Measurements from ENCODE around the gene INF2. TPM values are rescaled to one million over a fixed set of nuclear protein-coding genes. Genes with fewer than 3 reads are reported as not detected.

INF2 gene
- polyA plus RNA-seq, 3 donors = 20.3 to 105 (median 101) TPM

- H3K27ac ChIP-seq (ENCODE audit: low read depth, low read length) = no peak overlapping the region
- 22 to 64% (median 39%) methylated on average over 26 of the region's 26 CpGs for WGBS, 3 donors
These were observed 46.6 kb downstream of the INF2 start for GRCh38 chr14:104735830-104736642.

- 93 to 95% (median 95%) methylated on average over 18 of the region's 18 CpGs for WGBS, 3 donors
- no peak overlapping the region for H3K27ac ChIP-seq (ENCODE audit: low read depth, low read length)
These were observed 49.1 kb downstream of the INF2 start for GRCh38 chr14:104738375-104739019.

GRCh38 chr14:104739026-104739425 is 49.6 kb downstream of the INF2 start:
- no peak overlapping the region for H3K27ac ChIP-seq (ENCODE audit: low read depth, low read length)
- WGBS, 3 donors = 94 to 95% (median 95%) methylated on average over 17 of the region's 17 CpGs

GRCh38 chr14:104739546-104740516 is 50.4 kb downstream of the INF2 start:
- H3K27ac ChIP-seq (ENCODE audit: low read depth, low read length) = no peak overlapping the region
- 84 to 89% (median 88%) methylated on average over 28 to 29 of the region's 29 CpGs for WGBS, 3 donors

- no peak overlapping the region for H3K27ac ChIP-seq (ENCODE audit: low read depth, low read length)
- 89 to 93% (median 92%) methylated on average over 29 of the region's 29 CpGs for WGBS, 3 donors
These were observed 51.8 kb downstream of the INF2 start for GRCh38 chr14:104741108-104741802.

GRCh38 chr14:104741803-104742251 is 52.4 kb downstream of the INF2 start:
- WGBS, 3 donors = 89 to 94% (median 93%) methylated on average over 22 to 23 of the region's 23 CpGs
- H3K27ac ChIP-seq (ENCODE audit: low read depth, low read length) = no peak overlapping the region

GRCh38 chr14:104742586-104743455 is 53.4 kb downstream of the INF2 start:
- 89 to 96% (median 92%) methylated on average over 30 to 32 of the region's 32 CpGs for WGBS, 3 donors
- H3K27ac ChIP-seq (ENCODE audit: low read depth, low read length) = no peak overlapping the region

GRCh38 chr14:104743461-104744380 is 54.3 kb downstream of the INF2 start:
- no peak overlapping the region for H3K27ac ChIP-seq (ENCODE audit: low read depth, low read length)
- WGBS, 3 donors = 85 to 92% (median 92%) methylated on average over 28 of the region's 28 CpGs

- H3K27ac ChIP-seq (ENCODE audit: low read depth, low read length) = no peak overlapping the region
- 92 to 96% (median 93%) methylated on average over 10 of the region's 10 CpGs for WGBS, 3 donors
These were observed 55.1 kb downstream of the INF2 start for GRCh38 chr14:104744484-104744883.

GRCh38 chr14:104745431-104745830 is 56.0 kb downstream of the INF2 start:
- WGBS, 3 donors = 93 to 97% (median 95%) methylated on average over 9 of the region's 9 CpGs
- H3K27ac ChIP-seq (ENCODE audit: low read depth, low read length) = no peak overlapping the region

- H3K27ac ChIP-seq (ENCODE audit: low read depth, low read length) = no peak overlapping the region
- 80 to 93% (median 90%) methylated on average over 13 of the region's 13 CpGs for WGBS, 3 donors
These were observed 56.7 kb downstream of the INF2 start for GRCh38 chr14:104746071-104746545.

GRCh38 chr14:104746934-104747481 is 57.6 kb downstream of the INF2 start:
- H3K27ac ChIP-seq (ENCODE audit: low read depth, low read length) = no peak overlapping the region
- 44 to 72% (median 64%) methylated on average over 7 of the region's 7 CpGs for whole genome bisulfite sequencing, 3 donors

- 68 to 85% (median 70%) methylated on average over 9 of the region's 9 CpGs for WGBS, 3 donors
- H3K27ac ChIP-seq (ENCODE audit: low read depth, low read length) = no peak overlapping the region
These were observed 58.5 kb downstream of the INF2 start for GRCh38 chr14:104747876-104748275.

GRCh38 chr14:104749111-104749649 is 59.8 kb downstream of the INF2 start:
- H3K27ac ChIP-seq (ENCODE audit: low read depth, low read length) = no peak overlapping the region
- WGBS, 3 donors = 50 to 68% (median 54%) methylated on average over 11 of the region's 11 CpGs

- no peak overlapping the region for H3K27ac ChIP-seq (ENCODE audit: low read depth, low read length)
- WGBS, 3 donors = 75 to 84% (median 80%) methylated on average over 12 of the region's 12 CpGs
These were observed 60.8 kb downstream of the INF2 start for GRCh38 chr14:104750056-104750752.

Data from adipose tissue (tissue), 3 donors.